ENCODE results near the gene CEP162. TPM values are rescaled to one million over a fixed set of nuclear protein-coding genes. Genes with fewer than 3 reads are reported as not detected.
"Not testable (repeated sequence)": the region's sequence is repeated elsewhere in the genome, so short reads cannot be mapped to it uniquely, and the experiment has no call there.

The CEP162 gene
- total RNA-seq, 3 donors from 2014 or later (not counting 1 experiment from before 2014, with no cell fraction given): 11.2 to 14.6 (median 12.0) TPM

DNA sequence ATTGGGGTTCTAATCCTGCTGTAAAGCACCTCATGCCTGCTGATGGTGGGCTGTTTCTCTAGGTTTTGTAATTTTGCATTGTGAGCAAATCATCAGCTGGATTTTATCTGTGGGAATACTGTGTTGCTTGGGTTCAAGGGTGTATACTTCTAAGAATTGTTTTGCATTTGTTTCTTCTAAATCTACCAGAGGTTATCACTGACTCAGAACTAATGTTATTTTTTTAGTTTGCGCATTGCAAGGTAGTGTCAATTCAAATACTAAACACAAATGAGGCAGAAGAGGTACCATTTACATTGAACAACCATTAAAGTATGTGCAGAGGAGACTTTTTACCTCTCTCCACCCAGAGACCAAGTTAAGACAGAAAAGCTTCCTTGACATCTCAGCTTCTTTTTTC is 60.0 kb downstream of the CEP162 start:
- no peak for ATAC-seq
- Histone ChIP-seq H3K4me3 (ENCODE audit: low read length) (no peak overlapping the region), H3K27ac (ENCODE audit: low read length) (no peak overlapping the region), H3K4me1 (ENCODE audit: control insufficient read depth, insufficient read depth, low read length) (no peaks in the 10 kb centered on the region), H3K27me3 (ENCODE audit: control insufficient read depth, insufficient read depth, low read length) (no peaks in the 10 kb centered on the region), H3K36me3 (ENCODE audit: control insufficient read depth, insufficient read depth, low read length) (peaks cover 18% of the 10 kb centered on the region), H3K9me3 (ENCODE audit: control insufficient read depth, insufficient read depth, low read length) (no peaks in the 10 kb centered on the region)
- TF ChIP-seq, protein P1, sequence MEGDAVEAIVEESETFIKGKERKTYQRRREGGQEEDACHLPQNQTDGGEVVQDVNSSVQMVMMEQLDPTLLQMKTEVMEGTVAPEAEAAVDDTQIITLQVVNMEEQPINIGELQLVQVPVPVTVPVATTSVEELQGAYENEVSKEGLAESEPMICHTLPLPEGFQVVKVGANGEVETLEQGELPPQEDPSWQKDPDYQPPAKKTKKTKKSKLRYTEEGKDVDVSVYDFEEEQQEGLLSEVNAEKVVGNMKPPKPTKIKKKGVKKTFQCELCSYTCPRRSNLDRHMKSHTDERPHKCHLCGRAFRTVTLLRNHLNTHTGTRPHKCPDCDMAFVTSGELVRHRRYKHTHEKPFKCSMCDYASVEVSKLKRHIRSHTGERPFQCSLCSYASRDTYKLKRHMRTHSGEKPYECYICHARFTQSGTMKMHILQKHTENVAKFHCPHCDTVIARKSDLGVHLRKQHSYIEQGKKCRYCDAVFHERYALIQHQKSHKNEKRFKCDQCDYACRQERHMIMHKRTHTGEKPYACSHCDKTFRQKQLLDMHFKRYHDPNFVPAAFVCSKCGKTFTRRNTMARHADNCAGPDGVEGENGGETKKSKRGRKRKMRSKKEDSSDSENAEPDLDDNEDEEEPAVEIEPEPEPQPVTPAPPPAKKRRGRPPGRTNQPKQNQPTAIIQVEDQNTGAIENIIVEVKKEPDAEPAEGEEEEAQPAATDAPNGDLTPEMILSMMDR (IDR thresholded peaks at IDR 0.05): no peak
- no peak overlapping the region for H3K4me3 Mint-ChIP-seq
- no CpG with 5 or more reads among the region's 1 CpG for WGBS (ENCODE audit: insufficient coverage)
- no peaks in the 10 kb centered on the region for H3K27me3 Mint-ChIP-seq (ENCODE audit: low read depth in 2 of 2)
- DNase-seq: no peak
- no peak overlapping the region for H3K27ac Mint-ChIP-seq
- no peaks in the 10 kb centered on the region for H3K4me1 Mint-ChIP-seq
- intact Hi-C loops (cut with micrococcal nuclease): no loop called here
- H3K9me3 Mint-ChIP-seq: no peaks in the 10 kb centered on the region
- no peaks in the 10 kb centered on the region for H3K36me3 Mint-ChIP-seq

DNA sequence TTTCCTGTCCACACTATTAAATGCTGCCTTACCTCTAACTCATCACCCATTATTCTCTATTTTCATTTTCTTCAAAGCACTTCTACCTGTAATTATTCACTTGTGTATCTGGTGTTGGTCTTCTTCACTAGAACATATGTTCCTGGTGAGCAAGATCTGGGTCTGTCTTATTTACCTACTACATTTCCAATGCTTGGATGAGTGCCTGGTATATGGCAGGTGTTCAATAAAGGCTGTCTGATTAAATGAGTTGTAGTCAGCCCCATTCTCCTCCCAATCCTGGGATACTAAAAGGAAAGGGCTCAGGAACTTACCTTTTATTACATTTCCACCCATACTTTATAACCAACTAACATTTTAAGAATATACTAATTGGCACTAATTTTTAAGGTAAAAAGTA is 61.0 kb downstream of the CEP162 start:
- H3K4me1 Mint-ChIP-seq: no peaks in the 10 kb centered on the region
- H3K4me3 ChIP-seq (ENCODE audit: low read length): no peak overlapping the region
- H3K4me3 Mint-ChIP-seq: no peak overlapping the region
- H3K27ac ChIP-seq (ENCODE audit: low read length): no peak overlapping the region
- H3K36me3 Mint-ChIP-seq: no peaks in the 10 kb centered on the region
- H3K36me3 ChIP-seq (ENCODE audit: control insufficient read depth, insufficient read depth, low read length): peaks cover 18% of the 10 kb centered on the region
- H3K27me3 ChIP-seq (ENCODE audit: control insufficient read depth, insufficient read depth, low read length): no peaks in the 10 kb centered on the region
- no peaks in the 10 kb centered on the region for H3K4me1 ChIP-seq (ENCODE audit: control insufficient read depth, insufficient read depth, low read length)
- no peaks in the 10 kb centered on the region for H3K27me3 Mint-ChIP-seq (ENCODE audit: low read depth in 2 of 2)
- no peaks in the 10 kb centered on the region for H3K9me3 ChIP-seq (ENCODE audit: control insufficient read depth, insufficient read depth, low read length)
- ATAC-seq (no peak), DNase-seq (no peak)
- TF ChIP-seq, protein P1 (IDR thresholded peaks at IDR 0.05): no peak
- intact Hi-C loops (cut with micrococcal nuclease): no loop called here
- no peak overlapping the region for H3K27ac Mint-ChIP-seq
- no peaks in the 10 kb centered on the region for H3K9me3 Mint-ChIP-seq

- DNase-seq; H3K4me1 Mint-ChIP-seq; H3K27ac Mint-ChIP-seq; H3K4me3 ChIP-seq (ENCODE audit: low read length); H3K9me3 ChIP-seq (ENCODE audit: control insufficient read depth, insufficient read depth, low read length); H3K27me3 ChIP-seq (ENCODE audit: control insufficient read depth, insufficient read depth, low read length); intact Hi-C loops (cut with micrococcal nuclease); ATAC-seq; H3K4me3 Mint-ChIP-seq; H3K27ac ChIP-seq (ENCODE audit: low read length); H3K4me1 ChIP-seq (ENCODE audit: control insufficient read depth, insufficient read depth, low read length); H3K9me3 Mint-ChIP-seq; H3K36me3 Mint-ChIP-seq; H3K27me3 Mint-ChIP-seq (ENCODE audit: low read depth in 2 of 2): not testable (repeated sequence)
- peaks cover 16% of the 10 kb centered on the region for H3K36me3 ChIP-seq (ENCODE audit: control insufficient read depth, insufficient read depth, low read length)
- WGBS (ENCODE audit: insufficient coverage): 93% methylated on average over 3 of the region's 3 CpGs
Measured at GRCh38 chr6:84164328-84164727, 63.1 kb downstream of the CEP162 start.

- no peak overlapping the region for H3K27ac Mint-ChIP-seq
- no peak overlapping the region for H3K4me3 Mint-ChIP-seq
- Histone ChIP-seq H3K27me3 (ENCODE audit: control insufficient read depth, insufficient read depth, low read length) (no peaks in the 10 kb centered on the region), H3K4me1 (ENCODE audit: control insufficient read depth, insufficient read depth, low read length) (no peaks in the 10 kb centered on the region), H3K27ac (ENCODE audit: low read length) (no peak overlapping the region), H3K36me3 (ENCODE audit: control insufficient read depth, insufficient read depth, low read length) (peaks cover 9% of the 10 kb centered on the region), H3K4me3 (ENCODE audit: low read length) (no peak overlapping the region), H3K9me3 (ENCODE audit: control insufficient read depth, insufficient read depth, low read length) (no peaks in the 10 kb centered on the region)
- ATAC-seq (no peak), DNase-seq (no peak)
- no peaks in the 10 kb centered on the region for H3K27me3 Mint-ChIP-seq (ENCODE audit: low read depth in 2 of 2)
- intact Hi-C loops (cut with micrococcal nuclease): no loop called here
- no peaks in the 10 kb centered on the region for H3K4me1 Mint-ChIP-seq
- WGBS (ENCODE audit: insufficient coverage): 91% methylated on average over 2 of the region's 2 CpGs
- peaks cover 5% of the 10 kb centered on the region for H3K36me3 Mint-ChIP-seq
- no peaks in the 10 kb centered on the region for H3K9me3 Mint-ChIP-seq
- TF ChIP-seq, protein P1 (IDR thresholded peaks at IDR 0.05): no peak
Measured at GRCh38 chr6:84161190-84161589, 66.3 kb downstream of the CEP162 start.

Measured in natural killer cell (primary cell).